Naive thymus-derived CD4-positive, alpha-beta T cell (primary cell): ENCODE measurements around the gene MOSPD2. TPM values are rescaled to one million over a fixed set of nuclear protein-coding genes. Genes with fewer than 3 reads are reported as not detected.

Source experiments
- ATAC-seq: fragments of 150-1000 bp; cut with Tn5 transposase; 2 replicates; pipeline ENCODE4 v1.10.0; 2021; ENCODE audit warnings: mild to moderate bottlenecking, moderate library complexity
- CTCF ChIA-PET: fragments of 350-600 bp; sonication (Branson Sonifier 250); formaldehyde crosslinking; loops from one replicate; lab custom pipeline; 2021; ENCODE audit warnings: antibody characterized with exemption; lab: Charles Lee
- POLR2A ChIA-PET: fragments of 350-600 bp; sonication (Branson Sonifier 250); formaldehyde crosslinking; loops from one replicate; lab custom pipeline; 2021; ENCODE audit warnings: antibody characterized with exemption, inconsistent platforms; lab: Charles Lee
- DNase-seq, 9 donors: peaks; one replicate each; pipeline versions ENCODE4 v3.0.0 to v3.0.0-alpha.2; 2020 to 2022; ENCODE audit warnings: mixed read lengths in 1 of 9
- H3K27ac ChIP-seq: one replicate; pipeline ENCODE4 v1.7.0; 2013; ENCODE audit warnings: mild to moderate bottlenecking, low read depth, low read length, moderate library complexity
- H3K27me3 ChIP-seq, 2 donors: one replicate each; pipeline ENCODE4 v1.7.0; 2013; ENCODE audit warnings: low read length in 2 of 2, mild to moderate bottlenecking in 2 of 2, moderate library complexity in 2 of 2; ENCODE audit not compliant: control insufficient read depth in 2 of 2, insufficient read depth in 2 of 2
- H3K36me3 ChIP-seq, 3 experiments: 1 replicate in 2 of 3; 2 replicates in 1 of 3; pipeline ENCODE4 v1.7.0; 2013; ENCODE audit warnings: low read length in 3 of 3, mild to moderate bottlenecking in 3 of 3, moderate library complexity in 1 of 3; ENCODE audit not compliant: insufficient read depth in 3 of 3, control insufficient read depth in 2 of 3
- H3K4me1 ChIP-seq, 2 donors: one replicate each; pipeline ENCODE4 v1.7.0; 2013; ENCODE audit warnings: low read length in 2 of 2, mild to moderate bottlenecking in 2 of 2, moderate library complexity in 1 of 2; ENCODE audit not compliant: control insufficient read depth in 2 of 2, insufficient read depth in 2 of 2
- H3K4me3 ChIP-seq: 2 replicates; pipeline ENCODE4 v1.7.0; 2013; ENCODE audit warnings: mild to moderate bottlenecking, low read length
- H3K9me3 ChIP-seq, 3 experiments: 1 replicate in 2 of 3; 2 replicates in 1 of 3; pipeline ENCODE4 v1.7.0; 2013; ENCODE audit warnings: low read length in 3 of 3; ENCODE audit not compliant: control insufficient read depth in 2 of 3
- H3K27ac Mint-ChIP-seq, 9 donors: one replicate each; pipeline ENCODE4 v1.8.0; 2020 to 2022; ENCODE audit warnings: mixed read lengths in 9 of 9, mild to moderate bottlenecking in 8 of 9, moderate library complexity in 5 of 9, inconsistent platforms in 2 of 9
- H3K27me3 Mint-ChIP-seq, 5 donors: one replicate each; pipeline ENCODE4 v1.8.0; 2021 to 2022; ENCODE audit warnings: mixed read lengths in 5 of 5, mild to moderate bottlenecking in 1 of 5
- H3K36me3 Mint-ChIP-seq, 5 donors: one replicate each; pipeline ENCODE4 v1.8.0; 2020 to 2022; ENCODE audit warnings: mixed read lengths in 5 of 5, mild to moderate bottlenecking in 3 of 5, inconsistent platforms in 1 of 5
- H3K4me1 Mint-ChIP-seq, 7 donors: one replicate each; pipeline ENCODE4 v1.8.0; 2020 to 2022; ENCODE audit warnings: mixed read lengths in 7 of 7, mild to moderate bottlenecking in 3 of 7, inconsistent platforms in 1 of 7
- H3K4me3 Mint-ChIP-seq, 10 donors: one replicate each; pipeline ENCODE4 v1.8.0; 2020 to 2022; ENCODE audit warnings: mild to moderate bottlenecking in 10 of 10, mixed read lengths in 10 of 10, moderate library complexity in 6 of 10, inconsistent platforms in 2 of 10
- H3K9me3 Mint-ChIP-seq, 11 donors: one replicate each; pipeline ENCODE4 v1.8.0; 2020 to 2022; ENCODE audit warnings: mixed read lengths in 11 of 11, mild to moderate bottlenecking in 4 of 11, inconsistent platforms in 1 of 11, moderate library complexity in 1 of 11
- intact Hi-C, 2 donors: fragments of 100-400 bp; cut with micrococcal nuclease; formaldehyde crosslinking; loops; one replicate each; pipeline ENCODE4 v1.15.1; 2023
- polyA plus RNA-seq, 2 donors: library from polyadenylated mRNA; unstranded; fragments of 300-500 nt; fragmentation: Illumina TruSeq; gene quantifications; one replicate each; pipeline ENCODE4 v1.2.3, GENCODE V29; 2021
- total RNA-seq, 6 experiments: library from RNA in 5 of 6; stranded (reverse) in 5 of 6; gene quantifications; 1 replicate in 5 of 6; 2 replicates in 1 of 6; pipeline ENCODE4 v1.2.3 and lab custom pipeline; 2021 to 2026

MOSPD2 gene
- total and polyA plus RNA-seq, 7 experiments from 2014 or later: 5.3 to 15.7 (median 10.6) TPM

- H3K36me3 Mint-ChIP-seq: no peaks in the 10 kb centered on the region
- no peak for ATAC-seq
- ChIA-PET CTCF (no interaction called here), POLR2A (no interaction called here)
- Histone ChIP-seq H3K4me1 (no peaks in the 10 kb centered on the region), H3K27ac (no peak overlapping the region), H3K4me3 (no peak overlapping the region), H3K27me3 (no peaks in the 10 kb centered on the region), H3K9me3 (no peaks in the 10 kb centered on the region), H3K36me3 (no peaks in the 10 kb centered on the region)
- intact Hi-C loops: no loop called here
- H3K4me3 Mint-ChIP-seq: no peak overlapping the region
- H3K4me1 Mint-ChIP-seq: peaks cover 0 to 1% (median 0%) of the 10 kb centered on the region in 7 donors
- peaks cover 0 to 4% (median 0%) of the 10 kb centered on the region in 11 donors for H3K9me3 Mint-ChIP-seq
- peaks cover 0 to 12% (median 5%) of the 10 kb centered on the region in 5 donors for H3K27me3 Mint-ChIP-seq
- no peak for DNase-seq
- no peak overlapping the region for H3K27ac Mint-ChIP-seq
These were observed 75.5 kb downstream of the MOSPD2 start for GRCh38 chrX:14948691-14949090.

GRCh38 chrX:14956813-14957582, 83.8 kb downstream of the MOSPD2 start:
- no peak overlapping the region for H3K4me3 ChIP-seq
- ATAC-seq (no peak), DNase-seq (no peak)
- no peaks in the 10 kb centered on the region for H3K36me3 ChIP-seq
- no peak overlapping the region for H3K27ac ChIP-seq
- no peaks in the 10 kb centered on the region for H3K9me3 ChIP-seq
- CTCF ChIA-PET: no interaction called here
- H3K4me3 Mint-ChIP-seq: no peak overlapping the region
- H3K9me3 Mint-ChIP-seq: peaks cover 0 to 13% (median 4%) of the 10 kb centered on the region in 11 donors
- intact Hi-C loops: no loop called here
- H3K27me3 ChIP-seq: no peaks in the 10 kb centered on the region
- H3K4me1 Mint-ChIP-seq: no peaks in the 10 kb centered on the region
- no peaks in the 10 kb centered on the region for H3K36me3 Mint-ChIP-seq
- H3K27ac Mint-ChIP-seq: no peak overlapping the region
- no peaks in the 10 kb centered on the region for H3K4me1 ChIP-seq
- H3K27me3 Mint-ChIP-seq: no peaks in the 10 kb centered on the region
- POLR2A ChIA-PET: no interaction called here

- no peak for DNase-seq
- H3K4me1 Mint-ChIP-seq: no peaks in the 10 kb centered on the region
- no peak overlapping the region for H3K27ac ChIP-seq
- H3K27me3 Mint-ChIP-seq: peaks cover 0 to 7% (median 0%) of the 10 kb centered on the region in 5 donors
- no peaks in the 10 kb centered on the region for H3K27me3 ChIP-seq
- ChIA-PET CTCF (no interaction called here), POLR2A (no interaction called here)
- H3K4me1 ChIP-seq: no peaks in the 10 kb centered on the region
- no peak for ATAC-seq
- H3K27ac Mint-ChIP-seq: no peak overlapping the region
- H3K36me3 ChIP-seq: no peaks in the 10 kb centered on the region
- H3K4me3 ChIP-seq: no peak overlapping the region
- H3K4me3 Mint-ChIP-seq: no peak overlapping the region
- intact Hi-C loops: no loop called here
- H3K9me3 Mint-ChIP-seq: peaks cover 0 to 4% (median 0%) of the 10 kb centered on the region in 11 donors
- no peaks in the 10 kb centered on the region for H3K9me3 ChIP-seq
- no peaks in the 10 kb centered on the region for H3K36me3 Mint-ChIP-seq
These were observed 90.4 kb downstream of the MOSPD2 start for GRCh38 chrX:14963447-14964236.

DNA sequence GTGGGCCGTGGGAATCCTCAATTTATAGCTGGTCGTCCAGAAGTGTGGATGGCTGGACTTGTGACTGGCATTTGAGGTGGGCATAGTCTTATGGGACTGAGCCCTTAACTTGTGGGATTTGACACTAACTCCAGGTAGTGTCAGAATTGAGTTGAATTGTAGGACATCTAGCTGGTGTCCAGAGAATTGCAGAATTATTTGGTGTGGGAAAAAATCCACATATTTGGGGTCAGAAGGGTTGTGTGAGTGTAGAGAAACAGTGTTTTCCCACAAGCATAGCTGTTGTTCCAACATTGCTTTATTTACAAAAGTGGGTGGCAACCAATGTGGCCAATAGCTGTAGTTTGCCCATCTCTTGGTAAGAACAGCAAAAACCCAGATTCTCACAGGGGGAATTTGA, 91.3 kb downstream of the MOSPD2 start:
- Histone ChIP-seq H3K9me3 (no peaks in the 10 kb centered on the region), H3K27me3 (no peaks in the 10 kb centered on the region), H3K4me3 (no peak overlapping the region), H3K36me3 (no peaks in the 10 kb centered on the region), H3K4me1 (no peaks in the 10 kb centered on the region), H3K27ac (no peak overlapping the region)
- intact Hi-C loops: no loop called here
- Mint-ChIP-seq H3K9me3 (peaks cover 0 to 4% (median 0%) of the 10 kb centered on the region in 11 donors), H3K36me3 (no peaks in the 10 kb centered on the region), H3K27ac (no peak overlapping the region), H3K4me1 (no peaks in the 10 kb centered on the region), H3K27me3 (peaks cover 0 to 7% (median 0%) of the 10 kb centered on the region in 5 donors), H3K4me3 (no peak overlapping the region)
- ATAC-seq (no peak), DNase-seq (no peak)
- POLR2A ChIA-PET: no interaction called here
- CTCF ChIA-PET: no interaction called here

Other genes with a start within 250 kb of the MOSPD2 start
- gene FANCB, start 352 bp upstream of the MOSPD2 start, total RNA-seq: 1 to 10 TPM; 3.3 to 8.3 (median 4.0) TPM
- 1 to 10 TPM in 1 of 2 donors, under 1 TPM in 1; 0.55 to 1.4 TPM for gene FANCB, start 352 bp upstream of the MOSPD2 start, polyA plus RNA-seq